Measurements from ENCODE around the gene METAP2.
"Not testable (repeated sequence)": the region's sequence is repeated elsewhere in the genome, so short reads cannot be mapped to it uniquely, and the experiment has no call there.

Gene METAP2

DNA sequence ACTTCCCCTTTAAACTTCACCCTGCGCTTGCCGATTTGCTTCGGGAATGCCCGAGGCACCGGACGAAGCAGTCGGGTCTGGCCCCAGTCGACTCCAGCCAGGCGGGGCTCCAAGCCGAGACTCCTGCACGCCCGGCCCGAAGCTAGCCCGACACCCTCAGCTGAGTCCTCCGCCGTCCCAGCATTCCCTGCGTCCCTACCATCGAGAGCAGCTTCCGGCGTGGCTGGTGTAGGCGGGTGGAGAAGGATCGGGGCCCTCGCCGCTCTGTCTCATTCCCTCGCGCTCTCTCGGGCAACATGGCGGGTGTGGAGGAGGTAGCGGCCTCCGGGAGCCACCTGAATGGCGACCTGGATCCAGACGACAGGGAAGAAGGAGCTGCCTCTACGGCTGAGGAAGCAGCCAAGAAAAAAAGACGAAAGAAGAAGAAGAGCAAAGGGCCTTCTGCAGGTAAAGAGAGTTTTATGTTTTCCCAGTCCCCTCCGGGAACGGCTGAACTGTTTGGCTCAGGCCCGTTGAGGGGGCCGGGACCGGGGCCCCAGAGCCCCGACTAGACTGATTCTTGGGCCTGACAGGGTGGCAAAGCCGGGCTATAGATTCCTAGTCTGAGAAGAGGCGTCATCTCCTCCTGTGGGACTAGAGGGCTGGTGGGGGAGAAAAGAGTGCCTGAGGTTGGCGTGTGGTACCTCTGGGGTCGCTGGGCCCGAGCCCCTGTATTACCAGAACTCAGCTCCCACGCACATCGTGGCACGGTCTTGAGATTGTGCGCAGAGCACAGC is at the start of gene METAP2:
TSS of gene METAP2 (plus strand) at position 269 of the 776 bp plus-strand sequence. CDS start at position 297, 28 bp downstream.
- peak; percentile 96 for DNase-seq

- no peak for DNase-seq
These were observed 49.5 kb upstream of the METAP2 start for GRCh38 chr12:95424271-95424994.

GRCh38 chr12:95429172-95429510 is 44.8 kb upstream of the METAP2 start:
- DNase-seq: no peak

DNA sequence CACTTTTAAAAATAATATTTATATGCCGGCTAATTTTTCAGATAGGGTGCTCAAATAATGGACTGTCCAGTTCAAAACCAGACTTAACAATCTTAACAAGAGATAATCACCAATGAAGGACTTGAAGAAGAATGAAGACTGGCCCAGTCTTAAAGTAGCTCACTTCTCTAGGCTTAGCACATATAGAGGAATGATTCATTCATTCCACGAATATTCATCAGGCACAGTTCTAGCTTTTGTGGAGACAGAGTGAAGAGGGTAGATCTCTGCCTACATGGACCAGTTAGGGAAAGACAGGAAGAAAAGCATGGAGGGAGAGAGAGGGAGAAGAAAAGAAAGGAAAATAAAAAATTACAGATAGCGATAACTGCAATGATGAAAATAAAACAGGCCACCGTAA is 42.8 kb upstream of the METAP2 start:
- DNase-seq: no peak

DNA sequence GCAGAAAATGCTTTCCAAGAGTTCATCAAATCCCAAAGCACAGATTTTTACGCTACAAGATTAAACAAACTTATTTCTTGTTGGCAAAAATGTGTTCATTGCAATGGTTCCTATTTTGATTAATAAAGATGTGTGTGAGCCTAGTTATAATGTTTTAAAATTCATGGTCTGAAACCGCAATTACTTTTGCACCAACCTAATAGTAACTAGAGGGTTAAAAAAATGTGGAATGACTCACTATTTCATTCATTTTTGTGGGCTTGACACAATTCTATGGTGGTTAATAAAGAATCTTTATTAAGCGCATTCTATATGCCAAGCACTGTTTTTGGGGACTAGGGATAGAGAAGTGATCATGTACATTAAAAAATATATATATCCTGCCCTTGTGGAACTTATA is 38.6 kb upstream of the METAP2 start:
- DNase-seq: no peak

DNA sequence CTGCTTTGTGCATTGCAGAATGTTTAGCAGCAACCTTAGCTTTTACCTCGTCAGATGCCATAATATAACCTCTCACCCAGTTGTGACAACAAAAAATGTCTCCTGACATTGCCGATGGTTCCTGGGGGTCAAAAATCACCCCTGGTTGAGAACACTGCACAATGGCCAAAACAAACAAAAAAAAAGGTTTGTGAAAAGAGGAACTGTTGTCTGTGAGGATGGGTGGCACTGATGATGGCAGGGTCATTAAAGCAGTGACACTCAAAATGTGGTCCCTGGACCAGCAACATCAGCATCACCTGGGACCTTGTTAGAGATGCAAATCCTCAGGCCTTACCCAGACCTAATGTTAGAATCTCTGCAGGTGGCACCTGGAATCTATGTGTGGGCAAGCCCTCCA is 36.4 kb upstream of the METAP2 start:
- DNase-seq: no peak

DNA sequence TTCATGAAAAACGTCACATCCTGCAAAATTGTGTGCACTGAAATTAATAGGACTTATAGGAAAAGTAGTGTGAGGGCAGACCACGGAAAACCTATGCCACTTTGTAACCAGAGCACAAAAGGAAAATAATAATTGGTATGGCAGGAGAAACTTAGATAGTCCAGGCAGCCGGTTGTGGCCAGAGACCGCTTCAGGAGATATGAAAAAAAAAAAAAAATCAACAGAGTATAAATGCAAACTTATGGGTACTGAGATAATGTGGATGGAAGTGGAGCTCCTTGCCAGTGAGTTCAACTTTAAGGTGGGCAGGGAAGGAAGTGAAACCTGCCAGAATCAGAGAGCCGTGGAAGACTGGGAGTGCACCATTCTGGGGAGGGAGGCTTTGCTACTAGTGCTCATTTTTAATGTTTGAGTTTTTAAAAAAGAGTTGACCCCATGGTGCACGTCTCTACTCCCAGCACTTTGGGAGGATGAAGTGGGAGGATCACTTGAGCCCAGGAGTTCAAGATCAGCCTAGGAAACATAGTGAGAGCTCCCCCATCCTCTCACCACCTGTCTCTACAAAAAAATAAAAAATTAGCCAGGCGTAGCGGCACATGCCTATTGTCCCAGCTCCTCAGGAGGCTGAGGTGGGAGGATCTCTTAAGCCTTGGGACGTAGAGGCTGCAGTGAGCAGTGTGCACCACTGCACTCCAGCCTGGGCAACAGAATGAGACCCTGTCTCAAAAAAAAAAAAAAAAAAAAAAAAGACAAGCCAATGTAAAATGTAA is 34.3 kb upstream of the METAP2 start:
- DNase-seq: no peak

DNA sequence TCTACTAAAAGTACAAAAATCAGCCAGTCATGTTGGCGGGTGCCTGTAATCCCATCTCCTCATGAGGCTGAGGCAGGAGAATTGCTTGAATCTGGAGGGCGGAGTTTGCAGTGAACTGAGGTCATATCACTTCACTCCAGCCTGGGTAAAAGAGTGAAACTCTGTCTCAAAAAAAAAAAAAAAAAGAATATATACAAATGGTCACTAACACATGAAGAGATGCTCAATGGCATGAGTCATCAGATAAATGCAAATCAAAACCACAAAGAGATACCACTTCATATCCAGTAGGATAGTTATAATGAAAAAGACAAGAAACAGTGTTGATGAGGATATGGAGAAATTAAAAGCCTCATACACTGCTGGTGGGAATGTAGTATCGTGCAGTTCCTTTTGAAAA is 33.6 kb upstream of the METAP2 start:
- no peak for DNase-seq

DNA sequence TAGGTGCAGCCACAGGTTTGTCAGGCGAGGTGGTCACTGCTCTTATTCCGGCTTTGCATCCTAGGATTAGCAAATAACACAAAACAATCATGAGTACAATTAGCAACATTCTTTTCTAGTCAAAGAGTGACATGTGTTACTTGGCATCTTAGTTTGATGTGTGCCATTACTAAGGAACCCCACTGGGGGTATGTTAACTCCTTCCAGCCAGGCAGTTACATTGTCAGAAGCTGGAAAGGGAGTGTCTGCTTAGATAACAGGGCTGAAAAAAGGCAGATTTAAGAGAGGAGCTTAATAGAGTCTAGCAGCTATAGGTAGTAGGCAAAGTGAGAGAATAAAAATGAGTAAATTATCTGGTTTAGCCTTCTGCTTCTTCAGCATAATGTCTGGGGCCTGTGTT is 30.5 kb upstream of the METAP2 start:
- no peak for DNase-seq

GRCh38 chr12:95445099-95445498 is 28.9 kb upstream of the METAP2 start:
- DNase-seq: not testable (repeated sequence)

DNA sequence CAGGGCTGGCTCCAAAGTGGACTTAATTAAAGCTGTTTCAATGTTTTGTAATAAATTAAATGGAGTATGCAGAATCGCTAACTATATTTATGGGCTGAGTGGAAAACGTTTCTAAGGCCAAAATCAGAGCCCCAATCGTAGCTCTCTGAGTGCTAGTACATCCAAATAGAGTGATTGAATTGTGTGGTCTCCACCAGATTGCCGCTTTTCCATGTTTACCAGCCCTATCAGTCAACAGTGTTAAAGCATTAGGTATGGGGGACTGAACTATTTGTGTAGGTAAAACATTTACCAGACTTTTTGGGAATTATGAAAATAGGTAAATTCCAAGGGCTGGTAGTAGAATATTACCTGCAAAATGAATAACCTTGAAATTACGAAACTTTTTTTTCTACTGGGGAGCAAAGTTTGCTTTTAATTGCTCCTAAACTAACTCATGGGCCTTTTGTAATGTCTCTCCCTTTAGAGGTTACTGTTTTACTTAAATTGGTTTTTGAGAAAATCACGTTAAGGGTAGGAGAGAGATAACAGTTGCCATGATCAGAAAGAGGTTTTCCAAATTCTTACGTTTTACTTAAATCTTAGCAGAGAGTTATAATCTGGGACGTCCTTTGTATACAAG is 28.0 kb upstream of the METAP2 start:
- DNase-seq: no peak

- DNase-seq: no peak
These were observed 27.4 kb upstream of the METAP2 start for GRCh38 chr12:95446506-95446900.

DNA sequence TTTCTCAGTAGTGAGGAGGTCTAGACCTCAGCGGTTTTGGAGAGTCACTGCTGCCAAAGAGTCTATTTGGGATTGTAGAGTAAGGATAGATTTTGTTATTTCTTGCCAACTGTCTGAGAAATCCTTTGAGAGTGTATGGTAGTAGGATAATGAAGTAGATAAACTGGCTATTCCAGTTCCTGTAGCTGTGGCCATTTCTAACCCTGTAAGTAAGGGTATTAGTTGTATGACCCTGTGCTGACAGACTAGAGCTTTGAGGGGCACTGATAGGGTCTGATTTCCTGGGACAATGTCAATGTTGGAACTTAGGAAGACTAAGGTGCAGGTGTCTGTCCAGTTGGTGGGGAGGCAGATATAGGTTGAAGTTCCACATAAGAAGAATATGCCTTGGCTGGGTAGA is 24.3 kb upstream of the METAP2 start:
- DNase-seq: not testable (repeated sequence)

DNA sequence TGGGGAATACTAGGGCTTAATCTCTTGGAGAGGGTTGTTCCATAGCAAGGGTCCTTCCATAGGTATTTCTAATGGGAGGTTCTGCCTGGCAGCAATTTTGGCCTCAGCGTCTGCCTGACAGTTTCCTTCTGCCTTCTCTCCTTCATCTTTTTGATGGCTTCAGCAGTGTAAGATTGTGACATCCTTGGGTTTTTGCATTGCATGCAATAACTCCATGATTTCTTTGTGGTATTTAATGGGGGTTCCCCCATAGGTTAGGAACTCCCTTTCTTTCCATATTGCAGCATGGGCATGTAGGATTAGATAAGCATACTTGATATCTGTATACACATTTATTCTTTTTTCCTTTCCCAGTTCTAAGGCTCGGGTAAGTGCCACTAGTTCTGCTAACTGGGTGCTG is 21.5 kb upstream of the METAP2 start:
- DNase-seq: not testable (repeated sequence)

DNA sequence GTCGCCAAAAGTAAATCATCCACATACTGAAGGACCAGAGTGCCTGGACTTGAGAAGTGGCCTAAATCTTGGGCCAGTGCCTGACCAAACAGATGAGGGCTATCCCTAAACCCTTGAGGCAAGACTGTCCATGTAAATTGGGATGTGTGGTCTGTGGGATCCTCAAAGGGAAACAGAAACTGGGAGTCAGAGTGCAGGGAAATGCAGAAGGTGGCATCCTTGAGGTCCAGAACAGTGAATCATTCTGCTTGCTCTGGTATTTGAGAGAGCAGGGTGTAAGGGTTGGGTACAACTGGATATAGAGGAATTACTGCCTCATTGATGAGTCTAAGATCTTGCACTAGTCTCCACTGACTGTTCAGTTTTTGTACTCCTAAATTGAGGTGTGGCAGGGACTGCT is 20.1 kb upstream of the METAP2 start:
- not testable (repeated sequence) for DNase-seq

- not testable (repeated sequence) for DNase-seq
These were observed 19.2 kb upstream of the METAP2 start for GRCh38 chr12:95454780-95455215.

DNA sequence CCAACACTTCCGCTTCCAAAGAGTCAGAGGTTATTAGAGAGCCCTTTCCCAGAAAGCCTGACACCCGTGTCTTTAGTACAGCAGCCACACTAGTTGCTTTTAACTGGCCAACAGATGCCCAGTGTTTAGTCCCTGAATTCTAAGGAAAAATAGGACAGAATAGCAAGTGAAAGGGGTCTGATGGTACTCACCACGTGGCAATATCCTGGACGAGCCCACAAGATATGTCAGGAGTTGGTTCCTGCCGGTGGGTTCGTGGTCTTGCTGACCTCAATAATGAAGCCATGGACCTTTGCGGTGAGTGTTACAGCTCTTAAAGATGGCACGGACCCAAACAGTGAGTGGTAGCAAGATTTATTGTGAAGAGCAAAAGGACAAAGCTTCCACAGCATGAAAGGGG is 16.3 kb upstream of the METAP2 start:
- DNase-seq: not testable (repeated sequence)

- no peak for DNase-seq
These were observed 15.2 kb upstream of the METAP2 start for GRCh38 chr12:95458761-95459160.

DNA sequence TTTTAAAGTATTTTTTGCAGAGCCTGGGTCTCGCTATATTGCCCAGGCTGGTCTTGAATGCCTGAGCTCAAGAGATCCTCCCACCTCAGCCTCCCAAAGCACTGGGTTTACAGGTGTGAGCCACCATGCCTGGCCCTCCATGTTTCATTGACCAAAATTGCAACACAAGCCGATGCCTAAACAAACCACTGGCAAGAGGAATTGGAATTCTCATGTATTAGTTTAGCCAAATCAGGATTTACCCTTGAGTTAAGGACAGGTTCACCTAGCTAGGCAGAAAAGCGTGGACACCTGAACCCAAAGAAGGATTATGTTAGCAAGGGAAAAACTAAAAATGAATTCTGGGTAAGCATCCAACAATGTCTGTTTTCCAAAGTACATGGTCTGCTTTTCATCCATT is 14.6 kb upstream of the METAP2 start:
- DNase-seq: no peak

GRCh38 chr12:95460105-95460504 is 13.8 kb upstream of the METAP2 start:
- no peak for DNase-seq

DNA sequence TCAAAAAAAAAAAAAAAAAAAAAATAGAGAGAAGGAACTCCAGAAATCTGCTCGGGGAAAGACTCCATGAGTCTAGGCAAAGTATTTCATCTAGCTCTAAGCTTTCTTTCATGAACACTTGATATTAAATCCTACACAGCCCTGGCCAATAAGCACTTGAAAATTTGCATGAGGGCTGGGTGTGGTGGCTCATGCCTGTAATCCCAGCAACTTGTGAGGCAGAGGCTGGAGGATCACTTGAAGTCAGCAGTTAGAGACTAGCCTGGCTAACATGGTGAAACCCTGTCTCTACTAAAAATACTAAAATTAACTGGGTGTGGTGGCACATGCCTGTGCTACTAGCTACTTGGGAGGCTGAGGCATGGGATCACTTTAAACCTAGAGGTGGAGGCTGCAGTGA is 13.1 kb upstream of the METAP2 start:
- DNase-seq: no peak

DNA sequence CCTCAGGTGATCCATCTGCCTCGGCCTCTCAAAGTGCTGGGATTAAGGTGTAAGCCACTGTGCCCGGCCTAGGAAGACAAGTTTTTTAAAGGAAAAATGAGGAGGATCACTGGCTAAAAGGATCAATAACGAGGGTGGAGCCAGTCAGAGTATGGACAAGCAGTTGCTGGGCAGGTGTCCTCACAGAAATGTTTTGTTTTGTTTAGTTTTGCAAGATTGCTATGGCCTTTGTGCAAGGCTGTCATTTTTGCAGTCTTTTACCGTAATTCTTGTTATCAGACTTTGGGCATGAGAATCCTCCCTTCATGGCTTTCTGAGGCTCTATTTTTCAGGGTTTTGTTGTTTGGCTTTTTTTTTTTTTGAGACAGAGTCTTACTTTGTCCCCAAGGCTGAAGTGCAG is 11.9 kb upstream of the METAP2 start:
- no peak for DNase-seq

GRCh38 chr12:95462551-95462950 is 11.4 kb upstream of the METAP2 start:
- DNase-seq: no peak

Measured in stimulated activated CD4-positive, alpha-beta T cell treated with anti-CD3 and anti-CD28 coated beads, Interleukin-4, amount 100 ng/mL, for 24 hours (primary cell).